ENCODE data around the gene IP6K1. TPM values are rescaled to one million over a fixed set of nuclear protein-coding genes. Genes with fewer than 3 reads are reported as not detected.
"Not testable (repeated sequence)": the region's sequence is repeated elsewhere in the genome, so short reads cannot be mapped to it uniquely, and the experiment has no call there.

The IP6K1 gene
- total and polyA plus RNA-seq, 2 donors from 2014 or later: 21.7 to 49.6 TPM

GRCh38 chr3:49700453-49701128 lies 85.8 kb downstream of the IP6K1 start:
- Histone ChIP-seq H3K4me3 (ENCODE audit: low read length in 3 of 3) (no peak overlapping the region), H3K27ac (ENCODE audit: low read depth in 2 of 2, low read length in 2 of 2) (no peak overlapping the region), H3K36me3 (ENCODE audit: control insufficient read depth in 2 of 3, insufficient read depth in 3 of 3, low read length in 3 of 3) (peaks cover 0 to 20% (median 18%) of the 10 kb centered on the region in 3 donors), H3K27me3 (ENCODE audit: control insufficient read depth, insufficient read depth, low read length) (no peaks in the 10 kb centered on the region), H3K9ac (ENCODE audit: low read length in 3 of 3) (no peak overlapping the region), H3K9me3 (ENCODE audit: control insufficient read depth in 2 of 3, insufficient read depth in 1 of 3, low read length in 3 of 3) (no peaks in the 10 kb centered on the region), H3K4me1 (ENCODE audit: control insufficient read depth in 2 of 3, insufficient read depth in 2 of 3, low read depth in 1 of 3, low read length in 3 of 3) (no peaks in the 10 kb centered on the region)
- no peak for DNase-seq
- intact Hi-C loops (cut with DNase I): no loop called here
- no peak for FAIRE-seq
- TF ChIP-seq CTCF (IDR thresholded peaks at IDR 0.05; ENCODE audit: borderline replicate concordance, extremely low read depth, insufficient read depth): no peak

GRCh38 chr3:49700014-49700413 lies 86.3 kb downstream of the IP6K1 start:
- no peak for TF ChIP-seq CTCF (IDR thresholded peaks at IDR 0.05; ENCODE audit: borderline replicate concordance, extremely low read depth, insufficient read depth)
- no peak overlapping the region for H3K4me3 ChIP-seq (ENCODE audit: low read length in 3 of 3)
- FAIRE-seq (no peak), DNase-seq (no peak)
- H3K27ac ChIP-seq (ENCODE audit: low read depth in 2 of 2, low read length in 2 of 2): no peak overlapping the region
- no peaks in the 10 kb centered on the region for H3K9me3 ChIP-seq (ENCODE audit: control insufficient read depth in 2 of 3, insufficient read depth in 1 of 3, low read length in 3 of 3)
- intact Hi-C loops (cut with DNase I): no loop called here
- H3K36me3 ChIP-seq (ENCODE audit: control insufficient read depth in 2 of 3, insufficient read depth in 3 of 3, low read length in 3 of 3): peaks cover 0 to 20% (median 17%) of the 10 kb centered on the region in 3 donors
- no peaks in the 10 kb centered on the region for H3K27me3 ChIP-seq (ENCODE audit: control insufficient read depth, insufficient read depth, low read length)
- H3K4me1 ChIP-seq (ENCODE audit: control insufficient read depth in 2 of 3, insufficient read depth in 2 of 3, low read depth in 1 of 3, low read length in 3 of 3): no peaks in the 10 kb centered on the region
- H3K9ac ChIP-seq (ENCODE audit: low read length in 3 of 3): no peak overlapping the region

- no peak overlapping the region for H3K4me3 ChIP-seq (ENCODE audit: low read length in 3 of 3)
- peaks cover 0 to 20% (median 17%) of the 10 kb centered on the region in 3 donors for H3K36me3 ChIP-seq (ENCODE audit: control insufficient read depth in 2 of 3, insufficient read depth in 3 of 3, low read length in 3 of 3)
- H3K4me1 ChIP-seq (ENCODE audit: control insufficient read depth in 2 of 3, insufficient read depth in 2 of 3, low read depth in 1 of 3, low read length in 3 of 3): no peaks in the 10 kb centered on the region
- no peaks in the 10 kb centered on the region for H3K27me3 ChIP-seq (ENCODE audit: control insufficient read depth, insufficient read depth, low read length)
- H3K9me3 ChIP-seq (ENCODE audit: control insufficient read depth in 2 of 3, insufficient read depth in 1 of 3, low read length in 3 of 3): no peaks in the 10 kb centered on the region
- no peak overlapping the region for H3K9ac ChIP-seq (ENCODE audit: low read length in 3 of 3)
- H3K27ac ChIP-seq (ENCODE audit: low read depth in 2 of 2, low read length in 2 of 2): no peak overlapping the region
- intact Hi-C loops (cut with DNase I): no loop called here
- no peak for FAIRE-seq
- no peak for TF ChIP-seq CTCF (IDR thresholded peaks at IDR 0.05; ENCODE audit: borderline replicate concordance, extremely low read depth, insufficient read depth)
- DNase-seq: peak in 1 of 5 donors; percentile 64
Measured at GRCh38 chr3:49699281-49699979, 86.9 kb downstream of the IP6K1 start.

- H3K9ac ChIP-seq (ENCODE audit: low read length in 3 of 3); H3K4me1 ChIP-seq (ENCODE audit: control insufficient read depth in 2 of 3, insufficient read depth in 2 of 3, low read depth in 1 of 3, low read length in 3 of 3); H3K27ac ChIP-seq (ENCODE audit: low read depth in 2 of 2, low read length in 2 of 2); H3K9me3 ChIP-seq (ENCODE audit: control insufficient read depth in 2 of 3, insufficient read depth in 1 of 3, low read length in 3 of 3); H3K36me3 ChIP-seq (ENCODE audit: control insufficient read depth in 2 of 3, insufficient read depth in 3 of 3, low read length in 3 of 3); FAIRE-seq; DNase-seq; intact Hi-C loops (cut with DNase I); H3K27me3 ChIP-seq (ENCODE audit: control insufficient read depth, insufficient read depth, low read length); H3K4me3 ChIP-seq (ENCODE audit: low read length in 3 of 3): not testable (repeated sequence)
Measured at GRCh38 chr3:49695350-49696015, 90.9 kb downstream of the IP6K1 start.

- DNase-seq; H3K27me3 ChIP-seq (ENCODE audit: control insufficient read depth, insufficient read depth, low read length); FAIRE-seq; intact Hi-C loops (cut with DNase I); H3K4me3 ChIP-seq (ENCODE audit: low read length in 3 of 3); H3K27ac ChIP-seq (ENCODE audit: low read depth in 2 of 2, low read length in 2 of 2); H3K36me3 ChIP-seq (ENCODE audit: control insufficient read depth in 2 of 3, insufficient read depth in 3 of 3, low read length in 3 of 3); H3K9ac ChIP-seq (ENCODE audit: low read length in 3 of 3); H3K9me3 ChIP-seq (ENCODE audit: control insufficient read depth in 2 of 3, insufficient read depth in 1 of 3, low read length in 3 of 3): not testable (repeated sequence)
- H3K4me1 ChIP-seq (ENCODE audit: control insufficient read depth in 2 of 3, insufficient read depth in 2 of 3, low read depth in 1 of 3, low read length in 3 of 3): peaks cover 0 to 16% (median 0%) of the 10 kb centered on the region in 3 donors
Measured at GRCh38 chr3:49694409-49695070, 91.8 kb downstream of the IP6K1 start.

All from kidney (tissue), 14 donors.